Ishikawa (cell line): Measurements from ENCODE around the gene TAP1.

ENCODE experiments used
- CEBPB ChIP-seq: IDR thresholded peaks from 2 replicates; pipeline ENCODE4 v1.6.1; 2012
- CREB1 ChIP-seq: IDR thresholded peaks from 2 replicates; pipeline ENCODE4 v1.6.1; 2012; ENCODE audit warnings: low read depth
- EGR1 ChIP-seq: IDR thresholded peaks from 2 replicates; pipeline ENCODE4 v1.6.1; 2012
- EP300 ChIP-seq: IDR thresholded peaks from 2 replicates; pipeline ENCODE4 v1.6.1; 2012; ENCODE audit warnings: borderline replicate concordance
- FOXM1 ChIP-seq: IDR thresholded peaks from 2 replicates; pipeline ENCODE4 v1.6.1; 2012; ENCODE audit warnings: low read depth, borderline replicate concordance
- MAX ChIP-seq: IDR thresholded peaks from 2 replicates; pipeline ENCODE4 v1.6.1; 2012
- NFIC ChIP-seq: IDR thresholded peaks from 2 replicates; pipeline ENCODE4 v1.6.1; 2012
- RAD21 ChIP-seq: IDR thresholded peaks from 2 replicates; pipeline ENCODE4 v1.6.1; 2012; ENCODE audit warnings: low read depth
- TAF1 ChIP-seq: IDR thresholded peaks from 2 replicates; pipeline ENCODE4 v1.6.1; 2012; ENCODE audit warnings: low read depth, mild to moderate bottlenecking
- TCF12 ChIP-seq: IDR thresholded peaks from 2 replicates; pipeline ENCODE4 v1.6.1; 2012; ENCODE audit warnings: low read depth
- TEAD4 ChIP-seq: IDR thresholded peaks from 2 replicates; pipeline ENCODE4 v1.6.1; 2012
- USF1 ChIP-seq: IDR thresholded peaks from 2 replicates; pipeline ENCODE4 v1.6.1; 2012
- YY1 ChIP-seq: IDR thresholded peaks from 2 replicates; pipeline ENCODE4 v1.6.1; 2012; ENCODE audit warnings: low read depth
- ZBTB7A ChIP-seq: IDR thresholded peaks from 2 replicates; pipeline ENCODE4 v1.6.1; 2012; ENCODE audit warnings: low read depth
- TF ChIP-seq, protein P1 (sequence below): IDR thresholded peaks from 2 replicates; pipeline ENCODE4 v1.6.1; 2012; ENCODE audit warnings: low read depth, mild to moderate bottlenecking

TAP1 gene

DNA sequence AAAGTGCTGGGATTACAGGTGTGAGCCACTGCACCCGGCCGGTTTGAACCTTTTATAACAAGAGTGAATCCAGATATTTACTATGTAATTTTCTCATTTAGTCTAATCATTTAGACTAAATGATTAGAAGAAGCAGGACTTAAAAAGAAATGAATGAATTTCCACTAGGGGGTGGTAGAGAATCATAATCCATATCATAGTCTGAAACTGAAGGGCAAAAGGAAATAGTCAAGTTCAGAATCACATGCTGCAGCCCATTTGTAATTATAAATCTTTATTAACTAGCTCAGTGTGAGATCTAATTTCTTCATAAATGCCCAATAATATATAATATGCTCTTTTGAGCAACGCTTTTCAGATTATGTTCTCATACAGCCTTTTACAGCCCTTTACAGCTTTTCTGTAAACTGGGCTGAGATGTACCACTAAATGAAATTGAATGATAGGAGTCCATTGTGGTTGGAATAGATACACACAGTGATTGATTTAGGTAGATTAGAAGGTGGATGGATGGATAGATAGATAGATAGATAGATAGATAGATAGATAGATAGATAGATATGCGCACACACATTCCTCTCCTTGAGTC is 32.3 kb upstream of the TAP1 start:
- TF ChIP-seq CEBPB, result no peak
- TF ChIP-seq RAD21, result peak; percentile 76
- no peak for TF ChIP-seq NFIC
- no peak for TF ChIP-seq MAX
- no peak for TF ChIP-seq TEAD4
- no peak for TF ChIP-seq TAF1

DNA sequence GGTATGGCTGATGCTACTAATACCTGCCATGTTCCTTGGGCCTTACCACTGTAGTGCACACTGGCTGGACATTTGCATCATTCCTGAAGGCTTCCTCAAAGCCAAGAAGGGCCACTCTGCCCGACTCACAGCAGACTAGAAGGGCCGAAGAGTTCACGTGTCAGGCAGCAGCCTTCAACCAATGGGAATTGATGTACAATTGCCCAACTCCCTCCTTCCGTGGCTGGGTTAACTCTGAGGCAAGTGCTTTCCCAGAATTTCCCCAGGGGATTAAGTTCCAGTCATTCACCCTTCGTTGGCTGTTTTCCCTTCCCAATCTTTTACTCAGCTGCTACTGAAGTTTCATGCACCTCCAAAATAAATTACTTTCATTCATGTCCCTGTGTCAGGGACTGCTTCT is 30.3 kb upstream of the TAP1 start:
- no peak for TF ChIP-seq CREB1
- no peak for TF ChIP-seq ZBTB7A
- TF ChIP-seq, protein P1, sequence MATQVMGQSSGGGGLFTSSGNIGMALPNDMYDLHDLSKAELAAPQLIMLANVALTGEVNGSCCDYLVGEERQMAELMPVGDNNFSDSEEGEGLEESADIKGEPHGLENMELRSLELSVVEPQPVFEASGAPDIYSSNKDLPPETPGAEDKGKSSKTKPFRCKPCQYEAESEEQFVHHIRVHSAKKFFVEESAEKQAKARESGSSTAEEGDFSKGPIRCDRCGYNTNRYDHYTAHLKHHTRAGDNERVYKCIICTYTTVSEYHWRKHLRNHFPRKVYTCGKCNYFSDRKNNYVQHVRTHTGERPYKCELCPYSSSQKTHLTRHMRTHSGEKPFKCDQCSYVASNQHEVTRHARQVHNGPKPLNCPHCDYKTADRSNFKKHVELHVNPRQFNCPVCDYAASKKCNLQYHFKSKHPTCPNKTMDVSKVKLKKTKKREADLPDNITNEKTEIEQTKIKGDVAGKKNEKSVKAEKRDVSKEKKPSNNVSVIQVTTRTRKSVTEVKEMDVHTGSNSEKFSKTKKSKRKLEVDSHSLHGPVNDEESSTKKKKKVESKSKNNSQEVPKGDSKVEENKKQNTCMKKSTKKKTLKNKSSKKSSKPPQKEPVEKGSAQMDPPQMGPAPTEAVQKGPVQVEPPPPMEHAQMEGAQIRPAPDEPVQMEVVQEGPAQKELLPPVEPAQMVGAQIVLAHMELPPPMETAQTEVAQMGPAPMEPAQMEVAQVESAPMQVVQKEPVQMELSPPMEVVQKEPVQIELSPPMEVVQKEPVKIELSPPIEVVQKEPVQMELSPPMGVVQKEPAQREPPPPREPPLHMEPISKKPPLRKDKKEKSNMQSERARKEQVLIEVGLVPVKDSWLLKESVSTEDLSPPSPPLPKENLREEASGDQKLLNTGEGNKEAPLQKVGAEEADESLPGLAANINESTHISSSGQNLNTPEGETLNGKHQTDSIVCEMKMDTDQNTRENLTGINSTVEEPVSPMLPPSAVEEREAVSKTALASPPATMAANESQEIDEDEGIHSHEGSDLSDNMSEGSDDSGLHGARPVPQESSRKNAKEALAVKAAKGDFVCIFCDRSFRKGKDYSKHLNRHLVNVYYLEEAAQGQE, result no peak
- no peak for TF ChIP-seq CEBPB
- no peak for TF ChIP-seq FOXM1
- TF ChIP-seq TCF12, result no peak
- no peak for TF ChIP-seq EP300

GRCh38 chr6:32882879-32883250 is 29.4 kb upstream of the TAP1 start:
- TF ChIP-seq CREB1 (no peak), TEAD4 (no peak), EGR1 (no peak)
- TF ChIP-seq, protein P1, result no peak

DNA sequence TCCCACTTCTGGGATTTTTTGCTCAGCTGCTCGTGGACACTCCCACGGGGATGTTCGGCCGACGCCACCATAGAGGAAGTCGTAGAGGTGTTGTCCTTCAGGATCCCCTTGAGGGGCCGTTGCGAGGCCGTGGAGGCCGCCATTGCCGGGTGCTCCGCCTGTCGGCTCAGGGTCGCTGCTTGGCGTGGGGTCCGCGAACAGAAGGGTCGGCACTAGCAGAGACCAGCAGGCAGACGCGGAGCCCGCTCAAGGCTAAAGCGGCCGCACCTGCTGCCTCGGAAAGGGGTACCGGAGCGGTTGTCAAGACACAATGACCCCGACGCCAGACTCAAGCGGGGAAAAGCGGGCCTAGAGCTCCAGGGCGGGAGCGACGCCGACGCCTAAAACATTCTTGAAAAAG is 26.2 kb upstream of the TAP1 start:
- TF ChIP-seq TEAD4 (no peak), TCF12 (no peak), YY1 (no peak), ZBTB7A (no peak), FOXM1 (no peak), RAD21 (no peak), CEBPB (no peak), TAF1 (no peak), NFIC (no peak), USF1 (no peak), EP300 (no peak), MAX (no peak), EGR1 (no peak), CREB1 (no peak)
- TF ChIP-seq, protein P1, result no peak

GRCh38 chr6:32876603-32877002 is 23.1 kb upstream of the TAP1 start:
- TF ChIP-seq YY1 (no peak), EP300 (no peak), NFIC (no peak), TAF1 (no peak), CREB1 (no peak), CEBPB (no peak), EGR1 (no peak), USF1 (no peak), ZBTB7A (no peak), RAD21 (no peak), TEAD4 (no peak), MAX (no peak), TCF12 (no peak)
- TF ChIP-seq, protein P1, result no peak
